Activated naive CD4-positive, alpha-beta T cell treated with anti-CD3 and anti-CD28 coated beads, Interleukin-2, amount 50 U/mL, for 72 hours (primary cell): ENCODE measurements around the gene CNOT10. TPM values are rescaled to one million over a fixed set of nuclear protein-coding genes. Genes with fewer than 3 reads are reported as not detected.
"Not testable (repeated sequence)": the region's sequence is repeated elsewhere in the genome, so short reads cannot be mapped to it uniquely, and the experiment has no call there.

Experiments used
- ATAC-seq, 2 donors: fragments of 150-1000 bp; cut with Tn5 transposase; 2 replicates each; pipeline ENCODE4 v1.10.0; 2021; ENCODE audit warnings: mild to moderate bottlenecking in 2 of 2, moderate library complexity in 2 of 2
- DNase-seq, 2 donors: peaks; one replicate each; pipeline ENCODE4 v3.0.0; 2021 to 2022; ENCODE audit warnings: low spot score in 2 of 2
- H3K27ac Mint-ChIP-seq, 2 donors: one replicate each; pipeline ENCODE4 v1.8.0; 2022; ENCODE audit warnings: mild to moderate bottlenecking in 2 of 2, mixed read lengths in 2 of 2
- H3K36me3 Mint-ChIP-seq, 2 donors: one replicate each; pipeline ENCODE4 v1.8.0; 2022; ENCODE audit warnings: mixed read lengths in 2 of 2
- H3K9me3 Mint-ChIP-seq, 2 donors: one replicate each; pipeline ENCODE4 v1.8.0; 2022; ENCODE audit warnings: mixed read lengths in 2 of 2
- total RNA-seq, 2 donors: library from RNA; stranded (reverse); gene quantifications; one replicate each; pipeline ENCODE4 v1.2.3, GENCODE V29; 2022

Gene CNOT10
- total RNA-seq, 2 donors from 2014 or later, result 56.8 to 60.2 TPM

GRCh38 chr3:32781211-32781968, 96.4 kb downstream of the CNOT10 start:
- Mint-ChIP-seq H3K36me3 (no peaks in the 10 kb centered on the region), H3K9me3 (no peaks in the 10 kb centered on the region), H3K27ac (peak overlapping the region in 1 of 2 donors; percentile 41)
- peak; percentile 73 to 80 for DNase-seq
- ATAC-seq, result peak; percentile 86 to 90

- not testable (repeated sequence) for H3K36me3 Mint-ChIP-seq, H3K9me3 Mint-ChIP-seq, ATAC-seq, H3K27ac Mint-ChIP-seq, DNase-seq
Measured at GRCh38 chr3:32781969-32782270, 96.9 kb downstream of the CNOT10 start.

- Mint-ChIP-seq H3K36me3 (no peaks in the 10 kb centered on the region), H3K27ac (no peak overlapping the region), H3K9me3 (no peaks in the 10 kb centered on the region)
- ATAC-seq (no peak), DNase-seq (no peak)
Measured at GRCh38 chr3:32782407-32782806, 97.4 kb downstream of the CNOT10 start.

GRCh38 chr3:32791833-32792232, 106.8 kb downstream of the CNOT10 start:
- DNase-seq (no peak), ATAC-seq (no peak)
- Mint-ChIP-seq H3K27ac (no peak overlapping the region), H3K36me3 (no peaks in the 10 kb centered on the region), H3K9me3 (no peaks in the 10 kb centered on the region)

GRCh38 chr3:32794487-32795308, 109.7 kb downstream of the CNOT10 start:
- no peak for DNase-seq
- ATAC-seq, result no peak
- Mint-ChIP-seq H3K36me3 (no peaks in the 10 kb centered on the region), H3K9me3 (no peaks in the 10 kb centered on the region), H3K27ac (no peak overlapping the region)

- H3K36me3 Mint-ChIP-seq, ATAC-seq, H3K27ac Mint-ChIP-seq, DNase-seq, H3K9me3 Mint-ChIP-seq: not testable (repeated sequence)
Measured at GRCh38 chr3:32796384-32796950, 111.5 kb downstream of the CNOT10 start.

- ATAC-seq, result no peak
- Mint-ChIP-seq H3K36me3 (no peaks in the 10 kb centered on the region), H3K27ac (no peak overlapping the region), H3K9me3 (no peaks in the 10 kb centered on the region)
- no peak for DNase-seq
Measured at GRCh38 chr3:32797776-32798175, 112.8 kb downstream of the CNOT10 start.

GRCh38 chr3:32801440-32801839, 116.5 kb downstream of the CNOT10 start:
- not testable (repeated sequence) for H3K27ac Mint-ChIP-seq, ATAC-seq, H3K36me3 Mint-ChIP-seq, DNase-seq, H3K9me3 Mint-ChIP-seq

- H3K9me3 Mint-ChIP-seq, result no peaks in the 10 kb centered on the region
- no peaks in the 10 kb centered on the region for H3K36me3 Mint-ChIP-seq
Measured at GRCh38 chr3:32813180-32813579, 128.2 kb downstream of the CNOT10 start.

GRCh38 chr3:32814361-32814760, 129.4 kb downstream of the CNOT10 start:
- ATAC-seq, result no peak
- Mint-ChIP-seq H3K9me3 (no peaks in the 10 kb centered on the region), H3K36me3 (peaks cover 6% of the 10 kb centered on the region in 2 donors), H3K27ac (no peak overlapping the region)
- DNase-seq, result no peak

More at GRCh38 chr3:32813180-32813579, 128.2 kb downstream of the CNOT10 start:
- no peak overlapping the region for H3K27ac Mint-ChIP-seq
- no peak for DNase-seq
- ATAC-seq, result no peak

- Mint-ChIP-seq H3K36me3 (peaks cover 6% of the 10 kb centered on the region in 2 donors), H3K27ac (no peak overlapping the region), H3K9me3 (no peaks in the 10 kb centered on the region)
- ATAC-seq (no peak), DNase-seq (no peak)
Measured at GRCh38 chr3:32815841-32816438, 131.0 kb downstream of the CNOT10 start.

GRCh38 chr3:32816439-32817256, 131.7 kb downstream of the CNOT10 start:
- Mint-ChIP-seq H3K36me3 (peaks cover 6% of the 10 kb centered on the region in 2 donors), H3K27ac (no peak overlapping the region), H3K9me3 (no peaks in the 10 kb centered on the region)
- ATAC-seq, result peak in 1 of 2 donors; percentile 41
- peak in 1 of 2 donors; percentile 33 for DNase-seq

- no peak overlapping the region for H3K27ac Mint-ChIP-seq
- peak in 1 of 2 donors; percentile 19 for DNase-seq
Measured at GRCh38 chr3:32817257-32817557, 132.2 kb downstream of the CNOT10 start.

GRCh38 chr3:32817558-32818228, 132.7 kb downstream of the CNOT10 start, which contains the start of gene TRIM71:
Gene TRIM71, plus strand, starts transcription at chr3:32817997. Its CDS starts 84 bp downstream, at chr3:32818081.
- ATAC-seq (peak; percentile 47 to 66), DNase-seq (peak in 1 of 2 donors; percentile 39)
- Mint-ChIP-seq H3K27ac (no peak within 1 kb of the TSS), H3K9me3 (no peaks in the 10 kb centered on the region), H3K36me3 (peaks cover 6% of the 10 kb centered on the region in 2 donors)

More at GRCh38 chr3:32817257-32817557, 132.2 kb downstream of the CNOT10 start:
- peaks cover 6% of the 10 kb centered on the region in 2 donors for H3K36me3 Mint-ChIP-seq
- peak in 1 of 2 donors; percentile 42 for ATAC-seq
- no peaks in the 10 kb centered on the region for H3K9me3 Mint-ChIP-seq

- Mint-ChIP-seq H3K36me3 (peaks cover 6% of the 10 kb centered on the region in 2 donors), H3K27ac (no peak overlapping the region), H3K9me3 (no peaks in the 10 kb centered on the region)
- ATAC-seq (peak; percentile 31 to 43), DNase-seq (peak in 1 of 2 donors; percentile 14)
Measured at GRCh38 chr3:32818229-32818969, 133.4 kb downstream of the CNOT10 start.
